CD14-positive monocyte (primary cell): ENCODE data around the gene GMPR. TPM values are rescaled to one million over a fixed set of nuclear protein-coding genes. Genes with fewer than 3 reads are reported as not detected.

Experiments used
- DNase-seq, 3 donors: peaks; one replicate each; pipeline ENCODE4 v3.0.0-alpha.2; 2011 to 2022
- H2AFZ ChIP-seq: 2 replicates; pipeline ENCODE4 v1.6.0; 2012; ENCODE audit warnings: mild to moderate bottlenecking, low read depth, low read length, inconsistent platforms; ENCODE audit not compliant: insufficient read depth, poor library complexity, severe bottlenecking
- H3K27ac ChIP-seq, 2 donors: 1 replicate in 1 of 2; 2 replicates in 1 of 2; pipeline ENCODE4 v1.5.1; 2012 to 2013; ENCODE audit warnings: low read length in 2 of 2, control low read depth in 1 of 2, inconsistent platforms in 1 of 2, low read depth in 1 of 2, mild to moderate bottlenecking in 1 of 2
- H3K27me3 ChIP-seq, 2 donors: one replicate each; pipeline versions ENCODE4 v1.6.0 to v1.6.1; 2011 to 2013; ENCODE audit warnings: low read length in 2 of 2; ENCODE audit not compliant: control insufficient read depth in 2 of 2, insufficient read depth in 2 of 2
- H3K36me3 ChIP-seq, 2 donors: replicated peaks in 1 of 2; 1 replicate in 1 of 2; 2 replicates in 1 of 2; pipeline versions ENCODE4 v1.5.1 to v1.6.1; 2012 to 2013; ENCODE audit warnings: low read length in 2 of 2, control low read depth in 1 of 2, inconsistent platforms in 1 of 2, mild to moderate bottlenecking in 1 of 2; ENCODE audit not compliant: insufficient read depth in 2 of 2, control insufficient read depth in 1 of 2
- H3K4me1 ChIP-seq, 2 donors: 1 replicate in 1 of 2; 2 replicates in 1 of 2; pipeline versions ENCODE4 v1.5.1 to v1.6.1; 2012 to 2013; ENCODE audit warnings: low read length in 2 of 2, control low read depth in 1 of 2, inconsistent platforms in 1 of 2, mild to moderate bottlenecking in 1 of 2, moderate library complexity in 1 of 2; ENCODE audit not compliant: insufficient read depth in 2 of 2, control insufficient read depth in 1 of 2
- H3K4me2 ChIP-seq: replicated peaks from 2 replicates; pipeline ENCODE3; 2012; ENCODE audit warnings: low read length, moderate library complexity, mild to moderate bottlenecking; ENCODE audit not compliant: poor library complexity, severe bottlenecking; ENCODE audit errors: extremely low read depth
- H3K4me3 ChIP-seq, 3 experiments: fragments of 200-600 bp in 1 of 3; sonication (generic) in 1 of 3; replicated peaks in 1 of 3; 1 replicate in 2 of 3; 2 replicates in 1 of 3; pipeline ENCODE4 v1.5.1; 2011 to 2013; ENCODE audit warnings: low read length in 3 of 3, mild to moderate bottlenecking in 3 of 3, control low read depth in 2 of 3, low read depth in 2 of 3, inconsistent platforms in 1 of 3, moderate library complexity in 1 of 3
- H3K79me2 ChIP-seq: 2 replicates; pipeline ENCODE4 v1.6.0; 2012; ENCODE audit warnings: mild to moderate bottlenecking, control low read depth, inconsistent platforms, low read length, moderate library complexity; ENCODE audit not compliant: insufficient read depth
- H3K9ac ChIP-seq: 2 replicates; pipeline ENCODE4 v1.6.0; 2017; ENCODE audit warnings: low read length, mild to moderate bottlenecking; ENCODE audit not compliant: insufficient read depth, poor library complexity, severe bottlenecking
- H3K9me3 ChIP-seq, 2 donors: replicated peaks in 1 of 2; 1 replicate in 1 of 2; 2 replicates in 1 of 2; pipeline versions ENCODE4 v1.5.1 to v1.6.1; 2012 to 2013; ENCODE audit warnings: low read length in 2 of 2, control low read depth in 1 of 2; ENCODE audit not compliant: control insufficient read depth in 1 of 2, insufficient read depth in 1 of 2
- H4K20me1 ChIP-seq: 2 replicates; pipeline ENCODE4 v1.6.0; 2012; ENCODE audit warnings: mild to moderate bottlenecking, low read length, control low read depth, moderate library complexity; ENCODE audit not compliant: insufficient read depth
- H3K27ac Mint-ChIP-seq, 7 donors: one replicate each; pipeline ENCODE4 v1.8.0; 2020; ENCODE audit warnings: mild to moderate bottlenecking in 7 of 7, mixed read lengths in 7 of 7, moderate library complexity in 6 of 7, inconsistent platforms in 2 of 7
- H3K27me3 Mint-ChIP-seq, 3 donors: one replicate each; pipeline ENCODE4 v1.8.0; 2021 to 2022; ENCODE audit warnings: low read depth in 3 of 3, mild to moderate bottlenecking in 3 of 3, mixed read lengths in 3 of 3, moderate library complexity in 3 of 3, inconsistent platforms in 1 of 3
- H3K36me3 Mint-ChIP-seq, 2 donors: one replicate each; pipeline ENCODE4 v1.8.0; 2020; ENCODE audit warnings: mixed read lengths in 2 of 2, inconsistent platforms in 1 of 2, mild to moderate bottlenecking in 1 of 2
- H3K4me1 Mint-ChIP-seq: one replicate; pipeline ENCODE4 v1.8.0; 2020; ENCODE audit warnings: mild to moderate bottlenecking, mixed read lengths
- H3K4me3 Mint-ChIP-seq, 2 donors: one replicate each; pipeline ENCODE4 v1.8.0; 2020; ENCODE audit warnings: mild to moderate bottlenecking in 2 of 2, mixed read lengths in 2 of 2, moderate library complexity in 1 of 2
- H3K9me3 Mint-ChIP-seq, 7 donors: one replicate each; pipeline ENCODE4 v1.8.0; 2020 to 2022; ENCODE audit warnings: mixed read lengths in 7 of 7, mild to moderate bottlenecking in 6 of 7, moderate library complexity in 6 of 7, inconsistent platforms in 2 of 7
- CTCF ChIP-seq: fragments of 200-600 bp; IDR thresholded peaks from one replicate; pipeline ENCODE4 v1.8.0; 2022; ENCODE audit warnings: antibody characterized with exemption, mild to moderate bottlenecking
- WGBS: methylation state at CpG from one replicate; pipeline ENCODE4 v1.1.5; 2013; ENCODE audit warnings: missing lambda C conversion rate; ENCODE audit not compliant: insufficient coverage; 5-methylcytosine and 5-hydroxymethylcytosine counted together
- intact Hi-C, 2 donors: fragments of 100-400 bp; cut with micrococcal nuclease; formaldehyde crosslinking; loops; one replicate each; pipeline versions ENCODE4 v1.15.0 to v1.15.1; 2023
- polyA plus RNA-seq, 3 donors: library from polyadenylated mRNA; depleted of rRNA in 1 of 3; unstranded in 2 of 3; stranded (reverse) in 1 of 3; fragments of 300-500 nt in 2 of 3; fragments of >200 nt in 1 of 3; fragmentation: Illumina TruSeq in 2 of 3; gene quantifications; 1 replicate in 2 of 3; 2 replicates in 1 of 3; pipeline ENCODE4 v1.2.3, GENCODE V29; 2012 to 2021

The GMPR gene
- polyA plus RNA-seq, 3 donors = 1.9 to 3.8 (median 3.2) TPM

GRCh38 chr6:16243055-16243454 is 4.7 kb downstream of the GMPR start:
- WGBS = 81% methylated on average over 3 of the region's 8 CpGs
- TF ChIP-seq CTCF = no peak
- H3K27me3 Mint-ChIP-seq = peaks cover 11 to 23% (median 12%) of the 10 kb centered on the region in 3 donors
- Histone ChIP-seq H2AFZ (no peak overlapping the region), H3K27ac (no peak overlapping the region), H4K20me1 (no peaks in the 10 kb centered on the region), H3K4me3 (no peak overlapping the region), H3K9ac (no peak overlapping the region), H3K27me3 (peaks cover 0 to 17% of the 10 kb centered on the region in 2 donors), H3K9me3 (no peaks in the 10 kb centered on the region), H3K4me1 (peaks cover 17 to 20% of the 10 kb centered on the region in 2 donors), H3K36me3 (no peaks in the 10 kb centered on the region), H3K4me2 (no peak overlapping the region), H3K79me2 (no peaks in the 10 kb centered on the region)
- intact Hi-C loops = no loop called here
- H3K4me3 Mint-ChIP-seq = no peak overlapping the region
- DNase-seq = no peak
- H3K4me1 Mint-ChIP-seq = peaks cover 10% of the 10 kb centered on the region
- no peak overlapping the region for H3K27ac Mint-ChIP-seq
- peaks cover 0 to 3% (median 0%) of the 10 kb centered on the region in 7 donors for H3K9me3 Mint-ChIP-seq
- peaks cover 2 to 4% of the 10 kb centered on the region in 2 donors for H3K36me3 Mint-ChIP-seq

GRCh38 chr6:16243664-16244063 is 5.3 kb downstream of the GMPR start:
- DNase-seq = no peak
- H3K9me3 ChIP-seq = no peaks in the 10 kb centered on the region
- no peak overlapping the region for H3K9ac ChIP-seq
- H3K4me2 ChIP-seq = no peak overlapping the region
- Mint-ChIP-seq H3K36me3 (peaks cover 2 to 4% of the 10 kb centered on the region in 2 donors), H3K27ac (no peak overlapping the region), H3K4me3 (no peak overlapping the region), H3K9me3 (peaks cover 0 to 1% (median 0%) of the 10 kb centered on the region in 7 donors), H3K27me3 (peaks cover 8 to 22% (median 12%) of the 10 kb centered on the region in 3 donors), H3K4me1 (peaks cover 10% of the 10 kb centered on the region)
- H4K20me1 ChIP-seq = no peaks in the 10 kb centered on the region
- no peaks in the 10 kb centered on the region for H3K36me3 ChIP-seq
- 90% methylated on average over 3 of the region's 5 CpGs for WGBS
- peaks cover 14 to 15% of the 10 kb centered on the region in 2 donors for H3K4me1 ChIP-seq
- no peak overlapping the region for H3K27ac ChIP-seq
- H3K4me3 ChIP-seq = no peak overlapping the region
- intact Hi-C loops = no loop called here
- no peaks in the 10 kb centered on the region for H3K79me2 ChIP-seq
- no peak overlapping the region for H2AFZ ChIP-seq
- no peak for TF ChIP-seq CTCF
- H3K27me3 ChIP-seq = peaks cover 0 to 14% of the 10 kb centered on the region in 2 donors
